Amygdala (tissue), 56 donors: ENCODE data around the gene ARHGAP21.

ENCODE experiments used
- DNase-seq, 56 donors: peaks; one replicate each; lab custom pipeline; 2025; lab: John Stamatoyannopoulos, UW

Gene ARHGAP21

DNA sequence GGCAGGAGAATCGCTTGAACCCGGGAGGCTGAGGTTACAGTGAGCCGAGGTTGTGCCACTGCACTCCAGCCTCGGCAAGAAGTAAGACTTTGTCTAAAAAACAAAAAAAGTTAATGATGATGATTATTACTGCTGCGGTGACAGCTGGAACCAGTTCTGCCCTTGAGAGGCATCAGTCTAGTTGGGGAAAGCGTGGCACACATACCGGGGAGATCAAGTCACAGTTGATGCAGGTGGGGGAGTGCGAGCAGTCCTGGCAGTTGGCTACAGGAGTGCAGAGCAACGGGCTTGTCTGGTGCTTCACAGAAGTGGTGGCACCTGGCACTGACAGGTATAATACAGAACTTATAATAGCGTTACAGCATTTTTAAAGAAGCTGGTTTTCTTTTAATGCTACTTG is 173.0 kb downstream of the ARHGAP21 start:
- no peak for DNase-seq

DNA sequence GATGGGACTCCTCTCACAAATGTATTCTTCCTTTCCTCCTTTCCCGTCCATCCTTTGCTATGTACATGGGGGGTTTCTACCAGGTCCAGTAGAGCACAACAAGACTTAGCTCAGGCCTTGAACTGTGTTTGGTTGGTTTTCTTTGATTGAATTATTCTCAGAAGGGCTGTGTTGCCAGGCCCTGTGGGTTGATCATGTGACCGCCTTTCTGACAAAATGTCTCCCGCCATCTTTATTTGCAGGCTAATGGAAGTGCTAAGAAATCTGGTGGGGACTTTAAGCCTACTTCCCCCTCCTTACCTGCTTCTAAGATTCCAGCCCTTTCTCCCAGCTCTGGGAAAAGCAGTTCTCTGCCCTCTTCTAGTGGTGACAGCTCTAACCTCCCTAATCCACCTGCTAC is 178.1 kb downstream of the ARHGAP21 start:
- no peak for DNase-seq

DNA sequence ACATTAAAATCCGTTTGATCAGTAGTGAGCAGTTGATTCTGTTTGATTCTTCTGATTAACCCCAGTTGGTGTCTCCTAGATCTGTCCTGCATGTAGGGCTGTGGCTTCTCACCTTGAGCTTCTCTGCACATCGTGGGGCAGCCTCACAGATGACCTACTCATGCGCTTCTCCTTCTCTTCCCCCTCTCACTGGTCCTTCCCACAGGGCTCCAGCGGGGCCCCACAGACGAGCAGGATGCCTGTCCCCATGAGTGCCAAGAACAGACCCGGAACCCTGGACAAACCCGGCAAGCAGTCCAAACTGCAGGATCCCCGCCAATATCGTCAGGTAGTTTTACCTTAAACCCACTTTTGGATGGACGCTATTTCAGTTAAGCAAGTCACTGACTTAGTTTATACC is 178.9 kb downstream of the ARHGAP21 start:
- DNase-seq, result no peak

DNA sequence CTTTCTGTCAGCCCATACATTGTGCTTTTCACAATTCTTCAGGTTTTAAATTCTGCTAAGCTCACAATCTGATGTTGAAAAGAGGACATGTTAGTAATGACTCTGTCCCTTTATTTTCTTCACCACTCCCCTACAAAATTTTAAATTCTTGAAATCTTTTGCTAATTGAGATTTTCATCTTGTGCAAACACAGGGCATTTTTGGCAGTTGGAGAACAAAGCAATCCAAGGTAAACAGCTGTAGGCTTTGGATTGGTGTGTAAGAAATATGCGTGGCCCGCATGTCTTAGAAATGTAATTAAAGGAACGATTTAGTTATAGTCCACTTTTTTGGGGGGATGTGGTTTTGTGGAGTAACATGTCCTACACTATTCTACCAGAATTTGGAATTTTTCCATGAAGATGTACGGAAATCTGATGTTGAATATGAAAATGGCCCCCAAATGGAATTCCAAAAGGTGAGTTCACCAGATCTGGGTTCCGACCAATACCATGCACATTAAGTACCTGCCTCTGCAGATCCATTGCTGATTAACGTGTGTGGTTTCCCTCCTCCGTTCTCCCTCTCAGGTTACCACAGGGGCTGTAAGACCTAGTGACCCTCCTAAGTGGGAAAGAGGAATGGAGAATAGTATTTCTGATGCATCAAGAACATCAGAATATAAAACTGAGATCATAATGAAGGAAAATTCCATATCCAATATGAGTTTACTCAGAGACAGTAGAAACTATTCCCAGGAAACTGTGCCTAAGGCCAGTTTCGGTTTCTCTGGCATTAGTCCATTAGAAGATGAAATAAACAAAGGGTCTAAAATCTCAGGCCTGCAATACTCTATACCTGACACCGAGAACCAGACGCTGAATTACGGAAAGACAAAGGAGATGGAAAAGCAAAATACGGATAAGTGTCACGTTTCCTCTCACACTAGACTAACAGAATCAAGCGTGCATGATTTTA is 181.1 kb downstream of the ARHGAP21 start:
- no peak for DNase-seq

DNA sequence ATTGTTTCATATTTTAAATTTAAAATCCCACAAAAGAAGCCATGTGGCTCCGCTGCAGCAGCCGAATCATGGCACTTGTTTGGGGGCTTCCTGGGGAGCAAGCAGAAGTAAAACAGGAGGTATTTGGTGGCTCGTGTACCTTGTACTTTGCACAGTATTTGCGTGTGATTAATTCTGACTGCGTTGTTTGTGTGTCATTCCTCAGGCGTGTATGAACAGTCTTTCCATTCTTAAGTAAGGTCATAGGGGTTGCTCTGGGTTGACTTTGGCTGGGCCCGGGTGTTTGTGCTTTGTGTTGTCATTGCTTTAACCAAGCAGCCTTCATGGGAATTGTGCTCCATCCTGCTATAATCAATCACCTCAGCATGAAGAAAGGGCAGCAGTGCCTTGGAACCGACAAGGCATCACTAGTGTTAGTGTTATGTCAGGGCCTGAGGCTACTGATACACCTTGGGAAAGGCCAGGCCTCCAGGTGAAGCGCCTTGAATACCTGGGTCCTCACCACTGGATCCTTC is 182.4 kb downstream of the ARHGAP21 start:
- DNase-seq, result no peak

DNA sequence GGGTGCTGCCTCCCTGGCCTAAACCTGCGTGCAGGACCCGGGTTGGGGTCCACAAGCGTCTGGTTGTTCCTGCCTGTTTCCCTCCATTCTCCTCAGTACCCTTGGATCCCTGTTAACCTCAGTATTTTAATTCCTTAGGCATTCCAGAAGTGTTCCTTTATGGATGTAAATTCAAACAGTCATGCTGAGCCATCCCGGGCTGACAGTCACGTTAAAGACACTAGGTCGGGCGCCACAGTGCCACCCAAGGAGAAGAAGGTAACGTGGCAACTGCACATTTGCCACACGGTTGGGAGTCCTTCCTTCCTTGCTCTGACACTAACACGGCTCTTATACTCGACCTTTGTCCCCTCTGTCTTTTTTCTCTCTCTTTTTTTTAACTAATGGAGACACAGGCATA is 187.1 kb downstream of the ARHGAP21 start:
- no peak for DNase-seq

DNA sequence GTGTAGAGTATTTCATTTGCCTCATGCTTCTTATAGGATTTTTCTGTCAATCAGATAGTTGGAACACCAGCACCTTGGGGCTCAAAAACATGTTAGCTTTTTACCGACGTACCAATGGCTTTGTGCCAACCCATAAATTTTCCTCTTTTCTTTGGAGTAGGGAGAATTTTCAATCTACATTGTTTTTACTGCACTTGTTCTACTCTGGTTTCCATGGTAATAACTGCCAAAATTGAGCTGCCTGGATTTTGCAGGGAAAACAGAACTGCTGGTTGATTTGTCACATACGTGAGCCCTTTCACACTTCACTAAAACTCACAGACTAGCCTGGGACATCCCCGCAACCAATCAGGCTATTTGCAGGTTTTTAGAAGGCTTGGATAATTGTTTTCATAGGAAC is 189.7 kb downstream of the ARHGAP21 start:
- peak in 1 of 56 donors; percentile 21 for DNase-seq
